GM10266 (cell line): ENCODE data around the gene RPS15.
"Not testable (repeated sequence)": the region's sequence is repeated elsewhere in the genome, so short reads cannot be mapped to it uniquely, and the experiment has no call there.

Source experiments
- DNase-seq: peaks from one replicate; pipeline ENCODE4 v3.0.0; 2012; ENCODE audit errors: extremely low spot score
- TF ChIP-seq, protein P1 (sequence below): IDR thresholded peaks from 2 replicates; pipeline ENCODE4 v1.5.1; 2012; ENCODE audit warnings: mild to moderate bottlenecking, low read depth; ENCODE audit not compliant: control insufficient read depth, insufficient read depth; ENCODE audit errors: missing control alignments

RPS15 gene

GRCh38 chr19:1433119-1434039 is 4.8 kb upstream of the RPS15 start:
- no peak for DNase-seq
- TF ChIP-seq, protein P1, sequence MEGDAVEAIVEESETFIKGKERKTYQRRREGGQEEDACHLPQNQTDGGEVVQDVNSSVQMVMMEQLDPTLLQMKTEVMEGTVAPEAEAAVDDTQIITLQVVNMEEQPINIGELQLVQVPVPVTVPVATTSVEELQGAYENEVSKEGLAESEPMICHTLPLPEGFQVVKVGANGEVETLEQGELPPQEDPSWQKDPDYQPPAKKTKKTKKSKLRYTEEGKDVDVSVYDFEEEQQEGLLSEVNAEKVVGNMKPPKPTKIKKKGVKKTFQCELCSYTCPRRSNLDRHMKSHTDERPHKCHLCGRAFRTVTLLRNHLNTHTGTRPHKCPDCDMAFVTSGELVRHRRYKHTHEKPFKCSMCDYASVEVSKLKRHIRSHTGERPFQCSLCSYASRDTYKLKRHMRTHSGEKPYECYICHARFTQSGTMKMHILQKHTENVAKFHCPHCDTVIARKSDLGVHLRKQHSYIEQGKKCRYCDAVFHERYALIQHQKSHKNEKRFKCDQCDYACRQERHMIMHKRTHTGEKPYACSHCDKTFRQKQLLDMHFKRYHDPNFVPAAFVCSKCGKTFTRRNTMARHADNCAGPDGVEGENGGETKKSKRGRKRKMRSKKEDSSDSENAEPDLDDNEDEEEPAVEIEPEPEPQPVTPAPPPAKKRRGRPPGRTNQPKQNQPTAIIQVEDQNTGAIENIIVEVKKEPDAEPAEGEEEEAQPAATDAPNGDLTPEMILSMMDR = no peak

DNA sequence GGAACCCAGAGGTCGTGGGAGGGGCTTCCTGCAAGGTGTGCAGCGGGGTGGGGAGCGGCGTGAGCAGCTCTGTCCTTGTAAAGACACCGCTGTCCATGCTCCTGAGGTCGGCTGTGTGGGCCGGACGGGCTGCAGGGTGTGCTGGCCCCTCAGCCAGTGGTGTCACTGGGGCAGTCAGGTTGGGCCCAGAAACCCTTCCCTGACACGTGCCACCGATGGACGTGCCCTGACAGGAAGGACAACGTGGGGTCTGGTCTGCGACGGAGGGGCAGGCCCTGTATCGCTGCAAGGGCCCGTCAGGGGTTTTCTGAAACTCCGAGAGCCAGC is 4.2 kb upstream of the RPS15 start:
- DNase-seq = no peak
- TF ChIP-seq, protein P1 = no peak

- TF ChIP-seq, protein P1 = no peak
- DNase-seq = no peak
Measured at GRCh38 chr19:1434577-1435060, 3.6 kb upstream of the RPS15 start.

GRCh38 chr19:1435378-1435989 is 2.7 kb upstream of the RPS15 start:
- DNase-seq = no peak
- TF ChIP-seq, protein P1 = no peak

DNA sequence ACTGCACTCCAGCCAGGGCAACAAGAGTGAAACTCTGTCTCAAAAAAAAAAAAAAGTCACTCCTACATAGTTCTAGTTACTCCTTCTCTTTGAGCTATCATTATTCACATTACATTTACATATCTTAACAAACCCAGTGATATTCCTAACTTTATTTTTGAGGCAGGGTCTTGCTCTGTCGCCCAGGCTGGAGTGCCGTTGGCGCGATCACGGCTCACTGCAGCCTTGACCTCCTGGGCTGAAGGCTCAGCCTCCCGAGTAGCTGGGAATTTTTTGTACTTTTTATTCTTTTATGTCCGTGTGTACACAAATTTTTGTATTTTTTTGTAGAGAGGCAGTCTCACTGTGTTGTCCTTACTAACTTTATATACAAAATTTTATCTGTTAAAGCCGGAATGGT is 587 bp upstream of the RPS15 start:
- TF ChIP-seq, protein P1 = no peak
- no peak for DNase-seq

DNA sequence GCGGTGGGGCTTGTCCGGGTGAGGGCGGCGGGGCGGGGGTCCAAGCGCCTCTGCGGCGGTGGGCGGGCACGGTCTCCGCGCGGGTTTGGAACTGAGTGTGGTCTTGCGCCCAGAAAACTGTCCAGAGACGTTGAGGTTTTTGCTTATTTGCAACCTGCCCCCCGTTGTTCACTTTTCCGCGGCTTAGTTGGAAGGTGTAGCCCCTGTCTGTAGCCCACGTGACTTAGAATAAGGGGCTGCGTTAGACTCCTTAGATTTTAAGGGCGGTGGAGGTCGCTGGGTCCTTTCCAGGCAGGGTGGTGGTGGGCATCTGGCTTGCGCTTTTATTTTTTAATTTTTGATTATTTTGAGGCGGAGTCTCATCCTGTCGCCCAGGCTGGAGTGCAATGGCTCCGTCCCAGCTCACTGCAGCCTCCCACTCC is 748 bp downstream of the RPS15 start:
- no peak for DNase-seq
- TF ChIP-seq, protein P1 = no peak

DNA sequence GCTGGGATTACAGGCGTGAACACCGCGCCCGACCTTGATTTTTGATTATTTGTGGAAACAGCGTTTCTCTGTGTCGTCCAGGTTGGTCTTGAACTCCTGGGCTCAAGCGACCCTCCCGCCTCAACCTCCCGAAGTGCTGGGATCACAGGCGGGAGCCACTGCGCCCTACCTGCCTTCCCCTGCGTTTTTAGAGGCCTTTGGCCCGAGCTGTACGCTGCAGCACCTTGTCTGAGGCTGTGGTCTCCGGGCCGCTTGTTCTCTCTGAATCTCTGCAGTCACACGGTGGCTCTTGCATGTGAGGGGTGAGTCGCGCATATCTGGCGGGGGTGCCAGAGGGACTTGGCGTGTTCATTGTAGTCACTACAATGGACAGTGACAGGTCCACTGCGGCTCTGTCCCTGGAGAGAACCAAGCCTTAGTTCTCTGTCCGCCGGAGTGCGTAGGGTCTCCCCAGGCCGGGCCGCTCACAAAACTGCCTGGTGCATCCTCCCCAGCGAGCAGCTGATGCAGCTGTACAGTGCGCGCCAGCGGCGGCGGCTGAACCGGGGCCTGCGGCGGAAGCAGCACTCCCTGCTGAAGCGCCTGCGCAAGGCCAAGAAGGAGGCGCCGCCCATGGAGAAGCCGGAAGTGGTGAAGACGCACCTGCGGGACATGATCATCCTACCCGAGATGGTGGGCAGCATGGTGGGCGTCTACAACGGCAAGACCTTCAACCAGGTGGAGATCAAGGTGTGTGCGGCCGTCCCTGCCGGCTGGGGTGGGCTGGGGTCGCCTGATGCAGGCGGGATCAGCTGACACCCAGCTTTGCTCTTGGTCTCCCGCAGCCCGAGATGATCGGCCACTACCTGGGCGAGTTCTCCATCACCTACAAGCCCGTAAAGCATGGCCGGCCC is 1.6 kb downstream of the RPS15 start:
- not testable (repeated sequence) for DNase-seq
